Measurements from ENCODE around the gene SGPL1. TPM values are rescaled to one million over a fixed set of nuclear protein-coding genes. Genes with fewer than 3 reads are reported as not detected.

The SGPL1 gene
- total and polyA plus RNA-seq, 4 donors = 5.8 to 45.0 (median 19.1) TPM

- Histone ChIP-seq H3K4me1 (ENCODE audit: control insufficient read depth in 1 of 2, insufficient read depth in 2 of 2, low read length in 2 of 2) (no peaks in the 10 kb centered on the region), H3K27ac (ENCODE audit: low read depth in 1 of 2, low read length in 2 of 2) (no peak overlapping the region), H3K4me3 (ENCODE audit: low read length in 2 of 2) (no peak overlapping the region), H3K36me3 (ENCODE audit: control insufficient read depth in 1 of 2, insufficient read depth in 2 of 2, low read length in 1 of 2) (no peaks in the 10 kb centered on the region), H3K27me3 (ENCODE audit: control insufficient read depth in 1 of 2, insufficient read depth in 2 of 2, low read length in 1 of 2) (no peaks in the 10 kb centered on the region), H3K9me3 (ENCODE audit: control insufficient read depth, low read length) (no peaks in the 10 kb centered on the region)
- intact Hi-C loops (cut with DNase I) = no loop called here
- no peak for ATAC-seq (ENCODE audit: low FRiP score)
- WGBS, 2 donors = 83 to 91% methylated on average over 12 of the region's 12 CpGs
- DNase-seq = peak; percentile 17 to 69
These were observed 92.9 kb downstream of the SGPL1 start for GRCh38 chr10:70908406-70909296.

GRCh38 chr10:70909326-70909935 lies 93.7 kb downstream of the SGPL1 start:
- H3K27ac ChIP-seq (ENCODE audit: low read depth in 1 of 2, low read length in 2 of 2) = no peak overlapping the region
- H3K36me3 ChIP-seq (ENCODE audit: control insufficient read depth in 1 of 2, insufficient read depth in 2 of 2, low read length in 1 of 2) = no peaks in the 10 kb centered on the region
- ATAC-seq (ENCODE audit: low FRiP score) (no peak), DNase-seq (peak; percentile 10 to 51)
- WGBS, 2 donors = 80 to 81% methylated on average over 9 of the region's 9 CpGs
- no peaks in the 10 kb centered on the region for H3K9me3 ChIP-seq (ENCODE audit: control insufficient read depth, low read length)
- intact Hi-C loops (cut with DNase I) = no loop called here
- no peaks in the 10 kb centered on the region for H3K27me3 ChIP-seq (ENCODE audit: control insufficient read depth in 1 of 2, insufficient read depth in 2 of 2, low read length in 1 of 2)
- no peak overlapping the region for H3K4me3 ChIP-seq (ENCODE audit: low read length in 2 of 2)
- no peaks in the 10 kb centered on the region for H3K4me1 ChIP-seq (ENCODE audit: control insufficient read depth in 1 of 2, insufficient read depth in 2 of 2, low read length in 2 of 2)

- intact Hi-C loops (cut with DNase I) = no loop called here
- no peak for ATAC-seq (ENCODE audit: low FRiP score)
- Histone ChIP-seq H3K4me3 (ENCODE audit: low read length in 2 of 2) (no peak overlapping the region), H3K27me3 (ENCODE audit: control insufficient read depth in 1 of 2, insufficient read depth in 2 of 2, low read length in 1 of 2) (no peaks in the 10 kb centered on the region), H3K9me3 (ENCODE audit: control insufficient read depth, low read length) (no peaks in the 10 kb centered on the region), H3K27ac (ENCODE audit: low read depth in 1 of 2, low read length in 2 of 2) (no peak overlapping the region), H3K4me1 (ENCODE audit: control insufficient read depth in 1 of 2, insufficient read depth in 2 of 2, low read length in 2 of 2) (no peaks in the 10 kb centered on the region), H3K36me3 (ENCODE audit: control insufficient read depth in 1 of 2, insufficient read depth in 2 of 2, low read length in 1 of 2) (no peaks in the 10 kb centered on the region)
- 94 to 95% methylated on average over 16 of the region's 16 CpGs for WGBS, 2 donors
- peak; percentile 41 to 63 for DNase-seq
These were observed 95.0 kb downstream of the SGPL1 start for GRCh38 chr10:70910486-70911341.

- ATAC-seq (ENCODE audit: low FRiP score) (no peak), DNase-seq (peak in 1 of 2 donors; percentile 24)
- H3K4me1 ChIP-seq (ENCODE audit: control insufficient read depth in 1 of 2, insufficient read depth in 2 of 2, low read length in 2 of 2) = no peaks in the 10 kb centered on the region
- no peaks in the 10 kb centered on the region for H3K27me3 ChIP-seq (ENCODE audit: control insufficient read depth in 1 of 2, insufficient read depth in 2 of 2, low read length in 1 of 2)
- WGBS, 2 donors = 88 to 91% methylated on average over 4 of the region's 4 CpGs
- H3K4me3 ChIP-seq (ENCODE audit: low read length in 2 of 2) = no peak overlapping the region
- no peaks in the 10 kb centered on the region for H3K9me3 ChIP-seq (ENCODE audit: control insufficient read depth, low read length)
- intact Hi-C loops (cut with DNase I) = no loop called here
- no peaks in the 10 kb centered on the region for H3K36me3 ChIP-seq (ENCODE audit: control insufficient read depth in 1 of 2, insufficient read depth in 2 of 2, low read length in 1 of 2)
- H3K27ac ChIP-seq (ENCODE audit: low read depth in 1 of 2, low read length in 2 of 2) = no peak overlapping the region
These were observed 95.6 kb downstream of the SGPL1 start for GRCh38 chr10:70911386-70911785.

- 90 to 92% methylated on average over 5 of the region's 5 CpGs for WGBS, 2 donors
- DNase-seq (peak; percentile 34 to 56), ATAC-seq (ENCODE audit: low FRiP score) (no peak)
- Histone ChIP-seq H3K4me3 (ENCODE audit: low read length in 2 of 2) (no peak overlapping the region), H3K27me3 (ENCODE audit: control insufficient read depth in 1 of 2, insufficient read depth in 2 of 2, low read length in 1 of 2) (no peaks in the 10 kb centered on the region), H3K4me1 (ENCODE audit: control insufficient read depth in 1 of 2, insufficient read depth in 2 of 2, low read length in 2 of 2) (no peaks in the 10 kb centered on the region), H3K9me3 (ENCODE audit: control insufficient read depth, low read length) (no peaks in the 10 kb centered on the region), H3K36me3 (ENCODE audit: control insufficient read depth in 1 of 2, insufficient read depth in 2 of 2, low read length in 1 of 2) (no peaks in the 10 kb centered on the region), H3K27ac (ENCODE audit: low read depth in 1 of 2, low read length in 2 of 2) (no peak overlapping the region)
- intact Hi-C loops (cut with DNase I) = no loop called here
These were observed 96.8 kb downstream of the SGPL1 start for GRCh38 chr10:70912556-70912955.

- no peak overlapping the region for H3K27ac ChIP-seq (ENCODE audit: low read depth in 1 of 2, low read length in 2 of 2)
- H3K36me3 ChIP-seq (ENCODE audit: control insufficient read depth in 1 of 2, insufficient read depth in 2 of 2, low read length in 1 of 2) = no peaks in the 10 kb centered on the region
- no peaks in the 10 kb centered on the region for H3K27me3 ChIP-seq (ENCODE audit: control insufficient read depth in 1 of 2, insufficient read depth in 2 of 2, low read length in 1 of 2)
- 66 to 78% methylated on average over 6 of the region's 6 CpGs for WGBS, 2 donors
- intact Hi-C loops (cut with DNase I) = no loop called here
- H3K4me1 ChIP-seq (ENCODE audit: control insufficient read depth in 1 of 2, insufficient read depth in 2 of 2, low read length in 2 of 2) = no peaks in the 10 kb centered on the region
- no peak overlapping the region for H3K4me3 ChIP-seq (ENCODE audit: low read length in 2 of 2)
- DNase-seq = peak; percentile 29 to 61
- H3K9me3 ChIP-seq (ENCODE audit: control insufficient read depth, low read length) = no peaks in the 10 kb centered on the region
- ATAC-seq (ENCODE audit: low FRiP score) = no peak
These were observed 97.6 kb downstream of the SGPL1 start for GRCh38 chr10:70913191-70913892.

- H3K27ac ChIP-seq (ENCODE audit: low read depth in 1 of 2, low read length in 2 of 2) = no peak overlapping the region
- WGBS, 2 donors = 94 to 95% methylated on average over 3 of the region's 3 CpGs
- no peaks in the 10 kb centered on the region for H3K36me3 ChIP-seq (ENCODE audit: control insufficient read depth in 1 of 2, insufficient read depth in 2 of 2, low read length in 1 of 2)
- ATAC-seq (ENCODE audit: low FRiP score) = no peak
- no peak overlapping the region for H3K4me3 ChIP-seq (ENCODE audit: low read length in 2 of 2)
- no peaks in the 10 kb centered on the region for H3K27me3 ChIP-seq (ENCODE audit: control insufficient read depth in 1 of 2, insufficient read depth in 2 of 2, low read length in 1 of 2)
- H3K9me3 ChIP-seq (ENCODE audit: control insufficient read depth, low read length) = no peaks in the 10 kb centered on the region
- intact Hi-C loops (cut with DNase I) = no loop called here
- peak; percentile 9 to 53 for DNase-seq
- no peaks in the 10 kb centered on the region for H3K4me1 ChIP-seq (ENCODE audit: control insufficient read depth in 1 of 2, insufficient read depth in 2 of 2, low read length in 2 of 2)
These were observed 98.1 kb downstream of the SGPL1 start for GRCh38 chr10:70913893-70914240.

GRCh38 chr10:70914316-70914864 lies 98.6 kb downstream of the SGPL1 start:
- 85 to 93% methylated on average over 10 of the region's 10 CpGs for WGBS, 2 donors
- ATAC-seq (ENCODE audit: low FRiP score) (no peak), DNase-seq (peak; percentile 24 to 38)
- Histone ChIP-seq H3K36me3 (ENCODE audit: control insufficient read depth in 1 of 2, insufficient read depth in 2 of 2, low read length in 1 of 2) (no peaks in the 10 kb centered on the region), H3K27ac (ENCODE audit: low read depth in 1 of 2, low read length in 2 of 2) (no peak overlapping the region), H3K4me1 (ENCODE audit: control insufficient read depth in 1 of 2, insufficient read depth in 2 of 2, low read length in 2 of 2) (no peaks in the 10 kb centered on the region), H3K9me3 (ENCODE audit: control insufficient read depth, low read length) (no peaks in the 10 kb centered on the region), H3K4me3 (ENCODE audit: low read length in 2 of 2) (no peak overlapping the region), H3K27me3 (ENCODE audit: control insufficient read depth in 1 of 2, insufficient read depth in 2 of 2, low read length in 1 of 2) (no peaks in the 10 kb centered on the region)
- intact Hi-C loops (cut with DNase I) = no loop called here

All from aorta (tissue), 5 donors.